H1 (cell line): ENCODE results near the gene NUDT7. TPM values are rescaled to one million over a fixed set of nuclear protein-coding genes. Genes with fewer than 3 reads are reported as not detected.

Source experiments
- ASH2L ChIP-seq: fragments of 200-600, 300-600 bp; sonication (generic); IDR thresholded peaks from one replicate; pipeline ENCODE4 v1.7.1; 2017; ENCODE audit warnings: low read length
- CHD7 ChIP-seq: fragments of 300-600 bp; sonication (generic); IDR thresholded peaks from 2 replicates; pipeline ENCODE4 v1.7.1; 2012; ENCODE audit warnings: low read length, moderate library complexity, mild to moderate bottlenecking, inconsistent platforms; ENCODE audit not compliant: insufficient replicate concordance
- PHF8 ChIP-seq: fragments of 200-600 bp; sonication (generic); conservative IDR thresholded peaks from 2 replicates; pipeline ENCODE4 v1.7.1; 2012; ENCODE audit warnings: low read depth, mild to moderate bottlenecking, inconsistent platforms, low read length, moderate library complexity
- TAF1 ChIP-seq: IDR thresholded peaks from 2 replicates; pipeline ENCODE4 v1.6.1; 2011; ENCODE audit warnings: mild to moderate bottlenecking, low read depth, low read length
- TAF7 ChIP-seq: optimal IDR thresholded peaks from 2 replicates; pipeline ENCODE3; 2011; ENCODE audit warnings: low read depth, mild to moderate bottlenecking, inconsistent platforms, low read length, moderate library complexity, borderline replicate concordance
- polyA plus RNA-seq, 7 experiments: library from polyadenylated mRNA; depleted of rRNA in 3 of 7; stranded (reverse) in 5 of 7; unstranded in 2 of 7; fragments of >200 nt in 5 of 7; fragments of 200-250 nt in 2 of 7; gene quantifications; 1 replicate in 5 of 7; 2 replicates in 1 of 7; 4 replicates in 1 of 7; pipeline versions ENCODE4 v1.2.1 to v1.2.3, GENCODE V29; 2011 to 2013; ENCODE audit warnings: missing spikeins in 2 of 7, mixed read lengths in 2 of 7
- total RNA-seq: library from RNA; stranded (reverse); fragmentation: NEBNext Ultra II Directional; extraction: Animal tissue kit (Norgen Biotek cat#: 25700); gene quantifications from 2 replicates; pipeline ENCODE4 v1.2.1, GENCODE V29; 2021

The NUDT7 gene
- total and polyA plus RNA-seq, 2 of the 8 experiments (the other 6 are each of a cell fraction or from before 2014, with no cell fraction given): 8.8 to 19.7 TPM

DNA sequence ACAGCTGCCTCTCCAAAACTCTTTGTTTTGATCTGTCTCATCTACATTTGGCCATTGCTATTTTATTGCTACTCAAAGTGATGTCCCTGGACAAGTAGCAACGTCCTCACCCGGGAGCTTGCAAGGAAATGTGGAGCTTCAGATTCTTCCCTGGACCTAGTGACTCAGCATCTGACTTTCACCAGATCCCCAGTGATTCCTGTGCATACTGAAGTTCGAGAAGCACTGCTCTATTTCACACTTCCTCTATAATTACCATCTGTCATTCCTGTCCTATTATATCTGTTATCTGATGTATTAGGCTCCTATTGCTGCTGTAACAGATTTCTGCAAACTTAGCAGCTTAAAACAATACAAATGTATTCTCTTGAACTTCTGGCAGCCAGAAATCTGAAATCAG is 37.5 kb downstream of the NUDT7 start (continued):
- no peak for TF ChIP-seq CHD7
- no peak for TF ChIP-seq TAF7
- no peak for TF ChIP-seq ASH2L
- no peak for TF ChIP-seq TAF1
- TF ChIP-seq PHF8: no peak
